AG10803 (cell line): ENCODE data around the gene SYNPO.
A peak's percentile ranks its signal among the peaks of the same experiment; 100 is the strongest.

ENCODE experiments used
- DNase-seq: peaks from one replicate; pipeline ENCODE4 v3.0.0; 2010; ENCODE audit warnings: low read depth
- H3K4me3 ChIP-seq: 2 replicates; pipeline ENCODE4 v1.5.1; 2011; ENCODE audit warnings: mild to moderate bottlenecking, low read length, control low read depth
- CTCF ChIP-seq: conservative IDR thresholded peaks from 2 replicates; pipeline ENCODE4 v1.5.1; 2011; ENCODE audit warnings: mild to moderate bottlenecking, low read length, control low read depth, inconsistent platforms

Gene SYNPO

GRCh38 chr5:150663936-150664335 lies 23.5 kb downstream of the SYNPO start:
- H3K4me3 ChIP-seq: no peak overlapping the region
- no peak for TF ChIP-seq CTCF
- DNase-seq: no peak

DNA sequence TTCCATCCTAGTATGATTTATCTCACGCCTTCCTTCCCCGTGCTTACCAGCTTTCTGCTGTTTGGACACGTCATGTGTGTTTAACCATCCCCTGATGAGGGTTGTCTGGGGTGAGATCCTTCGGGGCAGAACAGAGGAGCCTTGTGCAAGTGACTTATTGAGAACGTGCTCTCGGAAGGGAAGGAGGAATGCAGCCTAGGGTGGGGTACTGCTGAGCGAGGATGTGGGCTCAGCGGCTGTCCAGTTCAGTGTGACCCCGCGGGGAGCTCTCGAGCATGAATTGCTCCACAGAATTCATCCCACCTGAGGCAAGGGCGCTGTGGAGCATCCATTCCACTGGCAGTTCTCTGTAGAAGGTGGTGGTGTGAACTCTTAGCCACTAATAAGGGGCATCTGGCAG lies 24.6 kb downstream of the SYNPO start:
- no peak for TF ChIP-seq CTCF
- peak; percentile 54 for DNase-seq
- H3K4me3 ChIP-seq: no peak overlapping the region

DNA sequence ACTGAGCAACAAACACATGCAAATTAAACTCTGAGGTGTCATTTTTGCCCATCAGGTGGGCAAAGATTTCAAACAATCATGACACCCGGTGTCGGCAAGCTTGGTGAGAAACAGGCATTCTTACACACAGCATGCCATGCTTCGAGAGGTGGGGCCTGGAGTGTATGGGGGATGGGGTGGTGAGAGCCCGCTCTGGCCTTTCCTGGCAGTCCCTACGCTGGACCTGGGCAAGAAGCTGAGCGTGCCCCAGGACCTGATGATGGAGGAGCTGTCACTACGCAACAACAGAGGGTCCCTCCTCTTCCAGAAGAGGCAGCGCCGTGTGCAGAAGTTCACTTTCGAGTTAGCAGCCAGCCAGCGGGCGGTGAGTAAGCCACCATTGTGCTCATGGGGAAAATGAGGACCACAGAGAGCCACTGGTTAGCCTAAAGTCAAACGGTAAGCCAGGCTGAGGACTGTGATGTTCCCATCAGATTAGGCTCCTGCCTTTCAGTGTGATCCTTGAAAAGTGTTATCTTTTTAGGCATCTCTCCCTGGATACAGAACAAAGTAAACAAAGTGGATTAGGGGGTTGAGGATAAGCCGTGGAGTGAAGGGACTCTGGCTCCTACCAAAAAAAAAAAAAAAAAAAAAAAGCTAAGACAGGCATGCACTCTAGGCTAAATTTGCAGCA lies 30.0 kb downstream of the SYNPO start:
- H3K4me3 ChIP-seq: no peak overlapping the region
- no peak for TF ChIP-seq CTCF
- DNase-seq: no peak

DNA sequence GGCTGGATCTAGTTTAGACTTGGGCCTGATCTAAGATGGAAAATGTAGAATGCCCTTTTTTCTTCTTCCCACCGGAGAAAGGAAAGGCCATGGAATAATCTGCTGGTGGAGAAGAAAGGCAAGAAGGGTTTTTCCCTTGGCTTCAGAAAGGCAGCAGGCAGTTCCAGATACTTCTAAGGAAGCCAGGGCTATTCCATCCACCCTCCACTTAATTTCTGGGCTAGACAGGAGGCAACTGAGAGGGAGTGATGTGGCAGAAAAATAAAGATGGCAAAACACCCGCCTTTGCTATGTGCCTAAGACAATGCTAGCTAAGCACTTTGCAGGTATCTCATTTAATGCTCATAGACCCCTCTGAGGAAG lies 30.5 kb downstream of the SYNPO start:
- no peak overlapping the region for H3K4me3 ChIP-seq
- DNase-seq: no peak
- TF ChIP-seq CTCF: no peak

DNA sequence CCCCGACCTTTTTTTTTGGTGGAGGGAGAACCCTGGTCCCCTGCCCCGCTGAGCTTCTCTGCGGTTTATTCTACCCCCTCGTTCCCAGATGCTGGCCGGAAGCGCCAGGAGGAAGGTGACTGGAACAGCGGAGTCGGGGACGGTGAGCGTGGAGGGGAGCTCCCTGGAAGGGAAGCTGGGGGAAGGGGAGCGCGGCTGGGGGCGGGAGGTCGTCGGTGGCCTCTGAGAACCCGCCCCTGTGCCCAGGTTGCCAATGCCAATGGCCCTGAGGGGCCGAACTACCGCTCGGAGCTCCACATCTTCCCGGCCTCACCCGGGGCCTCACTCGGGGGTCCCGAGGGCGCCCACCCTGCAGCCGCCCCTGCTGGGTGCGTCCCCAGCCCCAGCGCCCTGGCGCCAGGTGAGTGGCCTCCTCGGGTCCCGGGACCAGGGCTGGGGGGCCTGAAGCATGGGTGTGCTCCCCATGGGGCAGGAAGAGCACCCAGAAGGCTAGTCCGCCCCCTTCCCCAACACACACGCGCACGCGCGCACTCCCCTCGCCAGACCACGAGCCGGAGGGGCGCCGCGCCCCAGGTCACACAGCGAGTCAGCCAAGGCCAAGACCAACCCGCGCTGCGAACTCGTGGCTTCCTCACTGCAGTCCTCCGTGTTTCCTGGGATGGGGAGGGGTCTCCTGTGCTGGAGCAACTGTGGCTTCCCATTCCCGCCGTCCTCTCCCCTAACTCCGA lies 31.2 kb downstream of the SYNPO start:
- no peak for TF ChIP-seq CTCF
- no peak for DNase-seq
- H3K4me3 ChIP-seq: peak overlapping the region; percentile 62

GRCh38 chr5:150672237-150672883 lies 31.9 kb downstream of the SYNPO start:
- DNase-seq: no peak
- peak overlapping the region; percentile 62 for H3K4me3 ChIP-seq
- no peak for TF ChIP-seq CTCF

GRCh38 chr5:150672884-150673275 lies 32.4 kb downstream of the SYNPO start:
- DNase-seq: no peak
- TF ChIP-seq CTCF: no peak
- H3K4me3 ChIP-seq: peak overlapping the region; percentile 62
